Measurements from ENCODE around the gene S1PR4.
"Not testable (repeated sequence)": the region's sequence is repeated elsewhere in the genome, so short reads cannot be mapped to it uniquely, and the experiment has no call there.

S1PR4 gene

GRCh38 chr19:3153286-3154230, 25.0 kb upstream of the S1PR4 start:
- DNase-seq (ENCODE audit: insufficient read length) (no peak), FAIRE-seq (no peak)
- TF ChIP-seq TAF1 (IDR thresholded peaks at IDR 0.05; ENCODE audit: borderline replicate concordance, low read depth, low read length) = no peak
- TF ChIP-seq POLR2AphosphoS5 (IDR thresholded peaks at IDR 0.05; ENCODE audit: low read depth, low read length) = no peak
- TF ChIP-seq POLR2A (IDR thresholded peaks at IDR 0.05; ENCODE audit: low read depth, low read length) = no peak

- FAIRE-seq; DNase-seq (ENCODE audit: insufficient read length): not testable (repeated sequence)
These were observed 24.1 kb upstream of the S1PR4 start for GRCh38 chr19:3154447-3154846.

GRCh38 chr19:3154957-3155736, 23.4 kb upstream of the S1PR4 start:
- TF ChIP-seq POLR2AphosphoS5 (IDR thresholded peaks at IDR 0.05; ENCODE audit: low read depth, low read length) = peak; percentile 75
- peak; percentile 91 for TF ChIP-seq POLR2A (IDR thresholded peaks at IDR 0.05; ENCODE audit: low read depth, low read length)
- TF ChIP-seq TAF1 (IDR thresholded peaks at IDR 0.05; ENCODE audit: borderline replicate concordance, low read depth, low read length) = peak; percentile 61
- DNase-seq (ENCODE audit: insufficient read length) = peak; percentile 73
- FAIRE-seq = peak; percentile 92

- FAIRE-seq (no peak), DNase-seq (ENCODE audit: insufficient read length) (no peak)
- TF ChIP-seq POLR2AphosphoS5 (IDR thresholded peaks at IDR 0.05; ENCODE audit: low read depth, low read length) (no peak), POLR2A (IDR thresholded peaks at IDR 0.05; ENCODE audit: low read depth, low read length) (no peak), TAF1 (IDR thresholded peaks at IDR 0.05; ENCODE audit: borderline replicate concordance, low read depth, low read length) (no peak)
These were observed 21.3 kb upstream of the S1PR4 start for GRCh38 chr19:3157096-3157845.

GRCh38 chr19:3159565-3159964, 19.0 kb upstream of the S1PR4 start:
- TF ChIP-seq POLR2A (IDR thresholded peaks at IDR 0.05; ENCODE audit: low read depth, low read length) (no peak), POLR2AphosphoS5 (IDR thresholded peaks at IDR 0.05; ENCODE audit: low read depth, low read length) (no peak), TAF1 (IDR thresholded peaks at IDR 0.05; ENCODE audit: borderline replicate concordance, low read depth, low read length) (no peak)
- DNase-seq (ENCODE audit: insufficient read length) (no peak), FAIRE-seq (no peak)

- FAIRE-seq (no peak), DNase-seq (ENCODE audit: insufficient read length) (no peak)
- TF ChIP-seq POLR2A (IDR thresholded peaks at IDR 0.05; ENCODE audit: low read depth, low read length) = no peak
- no peak for TF ChIP-seq TAF1 (IDR thresholded peaks at IDR 0.05; ENCODE audit: borderline replicate concordance, low read depth, low read length)
- TF ChIP-seq POLR2AphosphoS5 (IDR thresholded peaks at IDR 0.05; ENCODE audit: low read depth, low read length) = no peak
These were observed 18.4 kb upstream of the S1PR4 start for GRCh38 chr19:3160219-3160618.

- TF ChIP-seq POLR2A (IDR thresholded peaks at IDR 0.05; ENCODE audit: low read depth, low read length) (no peak), TAF1 (IDR thresholded peaks at IDR 0.05; ENCODE audit: borderline replicate concordance, low read depth, low read length) (no peak), POLR2AphosphoS5 (IDR thresholded peaks at IDR 0.05; ENCODE audit: low read depth, low read length) (no peak)
- DNase-seq (ENCODE audit: insufficient read length) = no peak
- no peak for FAIRE-seq
These were observed 17.1 kb upstream of the S1PR4 start for GRCh38 chr19:3161453-3161852.

GRCh38 chr19:3162418-3163229, 15.9 kb upstream of the S1PR4 start:
- TF ChIP-seq TAF1 (IDR thresholded peaks at IDR 0.05; ENCODE audit: borderline replicate concordance, low read depth, low read length) (no peak), POLR2A (IDR thresholded peaks at IDR 0.05; ENCODE audit: low read depth, low read length) (no peak), POLR2AphosphoS5 (IDR thresholded peaks at IDR 0.05; ENCODE audit: low read depth, low read length) (no peak)
- FAIRE-seq = no peak
- no peak for DNase-seq (ENCODE audit: insufficient read length)

GRCh38 chr19:3163230-3163886, 15.2 kb upstream of the S1PR4 start:
- DNase-seq (ENCODE audit: insufficient read length) (peak; percentile 95), FAIRE-seq (peak; percentile 82)
- TF ChIP-seq POLR2A (IDR thresholded peaks at IDR 0.05; ENCODE audit: low read depth, low read length) (no peak), POLR2AphosphoS5 (IDR thresholded peaks at IDR 0.05; ENCODE audit: low read depth, low read length) (no peak), TAF1 (IDR thresholded peaks at IDR 0.05; ENCODE audit: borderline replicate concordance, low read depth, low read length) (no peak)

- FAIRE-seq = no peak
- TF ChIP-seq POLR2AphosphoS5 (IDR thresholded peaks at IDR 0.05; ENCODE audit: low read depth, low read length) (no peak), TAF1 (IDR thresholded peaks at IDR 0.05; ENCODE audit: borderline replicate concordance, low read depth, low read length) (no peak), POLR2A (IDR thresholded peaks at IDR 0.05; ENCODE audit: low read depth, low read length) (no peak)
- DNase-seq (ENCODE audit: insufficient read length) = no peak
These were observed 14.6 kb upstream of the S1PR4 start for GRCh38 chr19:3163943-3164342.

Measured in GM12892 (cell line).